Body of pancreas (tissue), 4 donors: ENCODE results near the gene POU2F2. TPM values are rescaled to one million over a fixed set of nuclear protein-coding genes. Genes with fewer than 3 reads are reported as not detected.

Experiments
- ATAC-seq: fragments of 150-250 bp; one replicate; pipeline ENCODE4 v1.9.1; 2016
- DNase-seq, 4 donors: peaks; one replicate each; pipeline ENCODE4 v3.0.0-alpha.2; 2019
- H3K27ac ChIP-seq, 4 donors: fragments of 200-600 bp; sonication (generic); 1 replicate in 3 of 4; 2 replicates in 1 of 4; pipeline versions ENCODE4 v1.5.1 to v1.6.1; 2016 to 2019; ENCODE audit warnings: mild to moderate bottlenecking in 1 of 4, mixed read lengths in 1 of 4, moderate library complexity in 1 of 4
- H3K27me3 ChIP-seq, 2 donors: fragments of 200-600 bp; sonication (generic); one replicate each; pipeline ENCODE4 v1.6.0; 2016; ENCODE audit warnings: mild to moderate bottlenecking in 1 of 2
- H3K36me3 ChIP-seq, 2 donors: fragments of 200-600 bp; sonication (generic); replicated peaks in 1 of 2; 2 replicates each; pipeline ENCODE4 v1.5.1; 2016; ENCODE audit warnings: low read depth in 2 of 2; ENCODE audit not compliant: insufficient read depth in 1 of 2
- H3K4me1 ChIP-seq: fragments of 200-600 bp; sonication (generic); one replicate; pipeline ENCODE4 v1.6.0; 2016
- H3K4me3 ChIP-seq, 2 donors: fragments of 200-600 bp; sonication (generic); 1 replicate in 1 of 2; 2 replicates in 1 of 2; pipeline ENCODE4 v1.5.1; 2016 to 2019
- H3K9me3 ChIP-seq, 3 donors: fragments of 200-600 bp; sonication (generic); 1 replicate in 2 of 3; 2 replicates in 1 of 3; pipeline ENCODE4 v1.5.1; 2016
- POLR2A ChIP-seq, 3 donors: fragments of 450-650 bp; IDR thresholded peaks; one replicate each; pipeline ENCODE4 v1.6.1; 2016; ENCODE audit warnings: antibody characterized with exemption in 3 of 3, mild to moderate bottlenecking in 2 of 3
- WGBS, 2 donors: methylation state at CpG; one replicate each; pipeline ENCODE4 v1.1.5; 2017; 5-methylcytosine and 5-hydroxymethylcytosine counted together
- intact Hi-C: fragments of 100-400 bp; cut with DNase I; formaldehyde crosslinking; loops from one replicate; pipeline ENCODE4 v1.15.1; 2023
- total RNA-seq, 2 donors: library from RNA; depleted of rRNA; stranded (reverse); fragments of >200 nt; gene quantifications; one replicate each; pipeline ENCODE4 v1.1.0, GENCODE V29; 2016
- TF ChIP-seq, protein P1 (sequence below), 7 experiments: fragments of 450-650 bp in 4 of 7; fragments of 200-600 bp in 3 of 7; sonication (generic) in 3 of 7; IDR thresholded peaks; one replicate each; pipeline ENCODE4 v1.5.1; 2016 to 2019; ENCODE audit warnings: antibody characterized with exemption in 7 of 7

Gene POU2F2
- total RNA-seq, 2 donors from 2014 or later: under 0.01 to 1.6 TPM

DNA sequence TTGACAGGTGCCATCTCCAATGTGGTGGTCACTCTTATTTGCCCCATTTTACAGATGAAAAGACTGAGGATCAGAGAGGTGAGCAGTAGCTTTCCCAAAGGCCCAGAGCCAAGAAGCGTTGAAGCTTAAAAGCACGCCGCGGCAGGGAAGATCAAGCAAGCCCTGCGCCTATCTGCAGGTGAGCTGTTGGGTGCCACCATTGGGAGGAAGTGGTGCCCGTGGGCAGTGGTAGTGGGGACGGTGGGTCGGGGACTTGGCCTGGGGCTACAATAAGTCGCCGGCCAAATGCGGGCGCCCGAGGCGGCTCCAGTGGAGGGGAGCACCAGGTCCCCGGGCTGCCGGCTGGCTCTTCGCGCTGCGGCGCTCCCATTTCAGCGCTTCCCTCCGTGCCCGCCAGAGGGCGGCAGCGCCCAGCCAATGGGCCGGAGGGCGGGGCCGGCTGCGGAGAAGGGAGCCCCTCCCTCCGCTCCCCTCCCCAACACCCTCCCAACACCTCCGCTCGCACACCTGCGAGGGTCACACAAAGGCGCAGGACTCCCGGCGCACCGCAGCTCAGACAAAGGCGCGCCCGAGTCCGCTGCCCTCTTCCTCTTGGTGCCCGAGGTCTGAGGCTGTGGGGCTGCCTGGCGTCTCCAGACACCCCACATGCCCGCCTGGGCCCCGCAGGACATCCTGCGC is 744 bp upstream of the POU2F2 start:
- Histone ChIP-seq H3K4me3 (no peak overlapping the region), H3K9me3 (no peaks in the 10 kb centered on the region), H3K4me1 (peaks cover 13% of the 10 kb centered on the region), H3K27ac (no peak overlapping the region), H3K36me3 (no peaks in the 10 kb centered on the region), H3K27me3 (no peaks in the 10 kb centered on the region)
- TF ChIP-seq, protein P1, sequence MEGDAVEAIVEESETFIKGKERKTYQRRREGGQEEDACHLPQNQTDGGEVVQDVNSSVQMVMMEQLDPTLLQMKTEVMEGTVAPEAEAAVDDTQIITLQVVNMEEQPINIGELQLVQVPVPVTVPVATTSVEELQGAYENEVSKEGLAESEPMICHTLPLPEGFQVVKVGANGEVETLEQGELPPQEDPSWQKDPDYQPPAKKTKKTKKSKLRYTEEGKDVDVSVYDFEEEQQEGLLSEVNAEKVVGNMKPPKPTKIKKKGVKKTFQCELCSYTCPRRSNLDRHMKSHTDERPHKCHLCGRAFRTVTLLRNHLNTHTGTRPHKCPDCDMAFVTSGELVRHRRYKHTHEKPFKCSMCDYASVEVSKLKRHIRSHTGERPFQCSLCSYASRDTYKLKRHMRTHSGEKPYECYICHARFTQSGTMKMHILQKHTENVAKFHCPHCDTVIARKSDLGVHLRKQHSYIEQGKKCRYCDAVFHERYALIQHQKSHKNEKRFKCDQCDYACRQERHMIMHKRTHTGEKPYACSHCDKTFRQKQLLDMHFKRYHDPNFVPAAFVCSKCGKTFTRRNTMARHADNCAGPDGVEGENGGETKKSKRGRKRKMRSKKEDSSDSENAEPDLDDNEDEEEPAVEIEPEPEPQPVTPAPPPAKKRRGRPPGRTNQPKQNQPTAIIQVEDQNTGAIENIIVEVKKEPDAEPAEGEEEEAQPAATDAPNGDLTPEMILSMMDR (IDR thresholded peaks at IDR 0.05): peak; percentile 91 to 98 (median 96)
- peak in 1 of 3 donors; percentile 36 for TF ChIP-seq POLR2A (IDR thresholded peaks at IDR 0.05)
- WGBS, 2 donors: 2 to 13% methylated on average over 7 to 41 of the region's 46 CpGs
- intact Hi-C loops: loop anchor here (5.0 kb wide), 1 partner anchor 54 kb away; no protein-coding TSS in a partner anchor
- DNase-seq (peak; percentile 75 to 85 (median 78)), ATAC-seq (peak; percentile 89)

DNA sequence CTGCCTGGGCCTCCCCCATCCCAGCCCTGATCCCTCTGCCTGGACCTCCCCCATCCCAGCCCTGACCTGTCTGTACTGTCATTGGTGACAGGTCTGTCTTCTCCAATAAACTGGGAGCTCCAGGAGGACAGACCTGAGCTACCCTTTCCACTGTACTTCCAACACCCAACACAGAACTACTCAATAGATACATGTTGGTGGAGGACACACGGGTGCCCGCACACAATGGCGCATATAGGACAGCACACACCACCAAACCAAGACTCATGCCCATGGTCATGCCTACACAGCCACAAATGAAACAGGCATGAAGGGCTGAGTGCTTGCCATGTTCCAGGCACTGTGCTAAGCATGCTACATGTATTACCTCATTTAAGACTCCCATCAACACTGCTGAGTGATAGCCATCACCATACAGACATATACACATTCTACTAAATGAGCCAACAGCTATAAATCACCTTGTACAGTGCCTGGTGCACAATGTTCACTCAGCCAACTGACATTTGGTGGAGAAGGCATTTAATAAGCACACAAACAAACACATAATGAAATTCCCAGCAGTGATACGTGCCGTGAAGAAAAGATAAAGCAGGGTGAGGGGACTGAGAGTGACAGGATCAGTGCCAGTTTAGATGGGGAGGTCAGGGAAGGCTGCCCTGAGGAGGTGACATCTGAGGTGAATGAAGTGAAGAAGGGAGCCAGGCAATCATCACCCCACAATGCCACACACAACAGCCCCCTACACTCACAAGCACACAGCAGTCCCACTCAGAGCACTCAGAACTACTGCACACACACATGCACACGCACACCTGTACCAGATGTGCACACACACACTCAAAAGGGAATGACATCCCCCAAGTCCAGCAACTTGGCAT is 857 bp downstream of the POU2F2 start:
- H3K27me3 ChIP-seq: no peaks in the 10 kb centered on the region
- no peak overlapping the region for H3K27ac ChIP-seq
- ATAC-seq (no peak), DNase-seq (no peak)
- no peak overlapping the region for H3K4me3 ChIP-seq
- no peaks in the 10 kb centered on the region for H3K36me3 ChIP-seq
- WGBS, 2 donors: 54 to 60% methylated on average over 6 of the region's 6 CpGs
- H3K9me3 ChIP-seq: no peaks in the 10 kb centered on the region
- intact Hi-C loops: loop anchor here (5.0 kb wide), 1 partner anchor 56 kb away; no protein-coding TSS in a partner anchor
- no peak for TF ChIP-seq POLR2A (IDR thresholded peaks at IDR 0.05)
- TF ChIP-seq, protein P1 (IDR thresholded peaks at IDR 0.05): no peak
- H3K4me1 ChIP-seq: peaks cover 13% of the 10 kb centered on the region

DNA sequence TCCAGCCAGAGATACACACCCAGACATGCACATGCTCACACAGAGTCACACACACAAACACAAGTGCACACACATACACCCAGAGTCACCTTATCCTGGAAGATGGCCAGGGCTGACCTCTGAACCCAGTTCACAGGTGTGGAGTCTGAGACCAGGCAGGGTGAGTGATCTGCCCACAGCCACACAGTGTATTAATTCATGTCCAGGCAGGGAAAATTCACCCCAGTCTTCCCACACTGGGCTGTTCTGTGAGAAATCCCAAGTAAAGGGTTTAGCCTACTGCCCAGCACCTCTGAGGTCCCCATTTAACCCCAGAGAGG is 2.0 kb downstream of the POU2F2 start:
- H3K27ac ChIP-seq: no peak overlapping the region
- H3K4me3 ChIP-seq: no peak overlapping the region
- DNase-seq: no peak
- TF ChIP-seq POLR2A (IDR thresholded peaks at IDR 0.05): no peak
- TF ChIP-seq, protein P1 (IDR thresholded peaks at IDR 0.05): no peak
- no peaks in the 10 kb centered on the region for H3K36me3 ChIP-seq
- H3K9me3 ChIP-seq: no peaks in the 10 kb centered on the region
- ATAC-seq: no peak
- intact Hi-C loops: loop anchor here (5.0 kb wide), 1 partner anchor 57 kb away; no protein-coding TSS in a partner anchor
- H3K27me3 ChIP-seq: no peaks in the 10 kb centered on the region
- peaks cover 13% of the 10 kb centered on the region for H3K4me1 ChIP-seq

DNA sequence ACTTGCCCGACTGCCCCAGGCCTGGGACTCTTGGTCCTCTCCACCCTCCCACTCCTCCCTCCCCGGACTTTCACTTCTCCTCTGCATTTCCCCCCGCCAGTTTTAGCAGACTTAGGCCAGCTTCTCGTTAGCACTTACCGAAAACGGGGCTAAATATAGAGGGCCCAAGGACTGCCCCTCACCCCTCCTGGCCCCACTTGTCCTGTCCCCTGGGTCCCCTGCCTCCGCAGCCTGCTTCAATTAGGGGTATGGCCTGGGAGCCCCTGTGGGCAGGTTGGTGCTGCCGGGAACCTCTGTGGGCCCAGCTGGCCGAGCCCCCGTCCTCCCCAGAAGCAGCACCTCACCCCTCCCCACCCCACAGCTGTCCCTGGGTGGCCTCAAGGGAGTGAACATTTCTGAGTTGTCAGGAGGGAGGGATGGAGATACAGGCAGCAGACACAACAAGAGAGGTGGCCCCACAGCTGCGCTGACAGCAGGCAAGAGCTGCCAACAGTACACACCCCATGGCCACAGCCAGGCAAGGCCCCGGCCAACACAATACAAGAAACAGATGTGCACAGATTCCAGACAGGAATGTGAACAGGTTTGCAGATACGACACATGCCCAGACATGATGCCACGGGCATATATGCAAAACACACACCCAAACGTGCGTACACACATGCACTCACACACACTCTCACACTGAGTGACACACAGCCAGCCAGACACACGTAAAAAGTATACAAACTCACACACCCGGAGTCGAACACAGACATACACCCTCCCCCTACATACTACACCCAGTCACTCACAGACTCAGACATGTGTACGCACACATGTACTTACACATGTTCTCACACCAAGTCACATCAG is 2.6 kb downstream of the POU2F2 start:
- ATAC-seq (no peak), DNase-seq (peak in 1 of 4 donors; percentile 49)
- Histone ChIP-seq H3K27ac (peak overlapping the region in 1 of 4 donors; percentile 59), H3K4me1 (peaks cover 13% of the 10 kb centered on the region), H3K9me3 (no peaks in the 10 kb centered on the region), H3K27me3 (no peaks in the 10 kb centered on the region), H3K4me3 (no peak overlapping the region), H3K36me3 (no peaks in the 10 kb centered on the region)
- intact Hi-C loops: loop anchor here (5.0 kb wide), 1 partner anchor 58 kb away; no protein-coding TSS in a partner anchor
- 53 to 64% methylated on average over 19 to 20 of the region's 20 CpGs for WGBS, 2 donors
- no peak for TF ChIP-seq POLR2A (IDR thresholded peaks at IDR 0.05)
- TF ChIP-seq, protein P1 (IDR thresholded peaks at IDR 0.05): no peak
